GM20431 (cell line): Measurements from ENCODE around the gene PLCB4.

ENCODE experiments used
- in situ Hi-C: fragments of 300-500 bp; cut with MseI, MboI; formaldehyde crosslinking; loops from one replicate; pipeline ENCODE4 v1.15.0; 2020; ENCODE audit warnings: low sequenced_read_pairs; ENCODE audit not compliant: unreplicated experiment

PLCB4 gene

GRCh38 chr20:9093218-9093957 lies 24.5 kb downstream of the PLCB4 start:
- in situ Hi-C loops, result no loop called here

GRCh38 chr20:9099372-9099771 lies 30.5 kb downstream of the PLCB4 start:
- in situ Hi-C loops, result no loop called here

GRCh38 chr20:9100691-9101090 lies 31.8 kb downstream of the PLCB4 start:
- in situ Hi-C loops, result no loop called here

GRCh38 chr20:9102456-9102855 lies 33.6 kb downstream of the PLCB4 start:
- in situ Hi-C loops, result no loop called here

- in situ Hi-C loops, result no loop called here
These were observed 35.1 kb downstream of the PLCB4 start for GRCh38 chr20:9103955-9104354.

- in situ Hi-C loops, result no loop called here
These were observed 39.4 kb downstream of the PLCB4 start for GRCh38 chr20:9108260-9108659.

DNA sequence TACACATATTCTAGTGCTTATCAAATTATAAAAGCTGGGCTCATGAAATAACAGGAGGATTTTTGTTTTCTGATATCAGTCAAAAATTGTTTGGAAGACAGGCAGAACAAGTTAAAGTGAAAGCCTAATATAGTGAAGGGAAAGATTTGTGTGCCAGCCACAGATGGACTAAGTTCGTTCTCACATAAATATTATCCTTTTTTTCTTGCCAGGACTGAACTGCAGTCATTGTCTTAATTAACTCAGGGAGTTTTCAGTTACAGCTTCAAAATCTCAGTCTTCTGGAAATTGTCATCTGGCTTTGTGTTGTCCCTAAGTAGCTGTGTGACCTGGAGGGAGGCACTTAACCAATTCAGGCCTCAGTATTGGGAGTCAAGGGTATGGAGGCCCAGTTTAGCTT lies 40.7 kb downstream of the PLCB4 start:
- in situ Hi-C loops, result no loop called here

DNA sequence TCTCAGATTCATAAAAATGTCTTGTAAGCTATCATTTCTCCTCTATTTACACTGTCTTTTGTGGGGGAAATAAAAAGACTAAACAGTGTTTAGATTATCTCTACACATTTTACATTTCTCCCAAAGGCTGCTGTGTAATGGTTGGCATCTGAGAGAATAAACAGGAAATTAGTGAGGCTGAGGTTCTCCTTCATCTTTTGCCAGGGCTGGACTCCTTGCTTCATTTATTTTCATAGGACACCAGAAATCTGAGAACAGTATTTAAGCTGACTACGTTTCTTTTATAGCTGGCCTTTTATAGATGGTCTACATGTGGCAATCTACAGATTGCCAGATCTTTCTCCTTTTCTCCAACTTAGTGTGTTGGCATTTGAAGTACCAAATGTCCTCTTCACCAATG lies 41.5 kb downstream of the PLCB4 start:
- in situ Hi-C loops, result no loop called here

- in situ Hi-C loops, result no loop called here
These were observed 42.1 kb downstream of the PLCB4 start for GRCh38 chr20:9110916-9111432.

- in situ Hi-C loops, result no loop called here
These were observed 43.9 kb downstream of the PLCB4 start for GRCh38 chr20:9112541-9113515.

DNA sequence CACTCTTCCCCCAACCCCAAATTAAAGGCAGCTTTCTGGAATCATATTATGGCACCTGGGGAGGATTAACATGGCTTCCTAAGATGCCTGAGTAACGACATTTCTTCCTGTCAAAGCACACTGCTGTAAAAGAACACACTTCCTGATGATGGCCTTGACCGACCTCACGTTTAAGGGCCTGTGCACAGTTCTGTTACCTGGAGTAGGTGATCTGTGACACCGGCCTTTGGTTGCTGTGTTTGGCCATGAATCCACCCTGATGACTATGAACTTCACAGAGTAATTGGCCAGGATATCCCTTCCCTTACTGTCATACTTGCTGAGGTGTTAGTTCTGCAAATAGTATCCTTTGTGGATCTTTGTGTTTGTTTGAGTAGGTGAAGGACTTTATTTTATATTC lies 45.8 kb downstream of the PLCB4 start:
- in situ Hi-C loops, result no loop called here

GRCh38 chr20:9117548-9117947 lies 48.7 kb downstream of the PLCB4 start:
- in situ Hi-C loops, result no loop called here

GRCh38 chr20:9119776-9120175 lies 50.9 kb downstream of the PLCB4 start:
- in situ Hi-C loops, result no loop called here

DNA sequence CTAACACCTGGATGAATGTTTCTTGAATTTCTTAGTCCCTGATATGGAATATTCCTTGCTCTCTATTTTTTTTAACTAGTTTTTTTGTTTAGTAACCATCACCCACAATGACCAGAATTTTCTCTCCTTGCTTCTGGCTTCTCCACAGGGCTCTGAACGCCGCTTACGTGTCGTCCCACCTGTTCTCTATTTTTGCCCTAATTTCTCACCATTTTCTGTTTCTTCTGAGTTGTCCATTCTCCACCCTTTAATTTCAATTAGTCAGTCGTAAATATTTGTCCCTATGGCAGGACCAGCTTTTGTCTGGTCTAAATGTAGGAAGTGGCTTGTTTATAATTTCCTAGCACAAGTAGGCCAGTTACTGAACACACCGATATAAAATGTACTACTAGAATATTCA lies 52.3 kb downstream of the PLCB4 start:
- in situ Hi-C loops, result no loop called here

DNA sequence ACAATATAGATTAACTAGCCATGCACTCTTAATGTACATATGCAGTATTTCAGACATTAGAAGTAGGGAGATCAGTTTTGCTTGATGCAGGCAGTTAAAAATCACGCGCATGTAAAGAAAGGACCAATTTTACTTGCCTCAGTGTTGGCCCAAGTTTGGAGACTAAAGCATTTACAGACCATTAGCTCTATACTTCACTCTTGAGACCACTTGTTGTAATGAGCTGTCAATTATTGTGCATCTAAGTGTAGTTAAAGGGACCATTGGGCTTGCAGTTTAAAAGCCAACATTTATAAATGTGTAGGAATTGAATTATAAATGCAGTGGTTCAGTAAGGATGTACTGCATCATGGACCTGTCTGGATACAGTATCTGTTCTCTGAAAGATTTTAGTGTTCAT lies 53.7 kb downstream of the PLCB4 start:
- in situ Hi-C loops, result no loop called here

- in situ Hi-C loops, result no loop called here
These were observed 57.6 kb downstream of the PLCB4 start for GRCh38 chr20:9126527-9126926.

GRCh38 chr20:9128568-9128967 lies 59.7 kb downstream of the PLCB4 start:
- in situ Hi-C loops, result no loop called here

DNA sequence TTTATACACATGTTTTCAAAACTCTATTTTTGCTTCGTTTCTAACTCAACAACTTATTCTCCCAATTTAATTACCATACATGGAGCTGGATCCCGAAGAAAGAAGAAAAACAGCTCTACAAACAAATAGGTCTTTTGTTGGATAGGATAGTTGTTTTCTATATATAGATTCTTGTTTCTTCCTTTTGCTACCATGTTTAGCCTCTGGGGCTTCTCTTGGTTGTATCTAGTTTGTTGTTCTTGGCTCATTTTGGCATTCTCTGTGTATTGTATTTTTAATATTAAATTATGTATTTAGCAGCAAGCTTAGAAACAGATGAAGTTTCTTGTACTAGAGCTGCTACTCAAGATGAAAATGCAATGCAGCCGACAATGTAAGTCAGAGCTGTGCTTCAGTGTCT lies 60.9 kb downstream of the PLCB4 start:
- in situ Hi-C loops, result no loop called here

DNA sequence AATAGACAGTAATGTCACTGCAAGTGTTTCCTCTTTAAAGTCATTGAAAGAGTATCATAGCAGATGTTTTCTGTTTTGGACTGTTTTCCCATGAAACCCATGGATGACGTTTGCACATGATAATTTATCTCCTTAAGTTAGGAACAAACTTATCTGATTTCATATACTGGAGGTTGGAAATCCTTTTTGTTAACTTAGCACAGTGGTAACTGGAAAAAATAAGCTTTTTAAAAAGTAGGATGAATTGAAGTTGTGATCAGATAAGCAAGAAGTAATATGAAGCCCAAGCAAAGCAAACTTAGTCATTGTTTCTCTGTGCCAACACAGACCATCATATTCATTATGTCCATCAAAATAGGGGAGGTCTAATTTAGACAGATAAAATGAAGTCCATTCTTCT lies 61.6 kb downstream of the PLCB4 start:
- in situ Hi-C loops, result no loop called here

GRCh38 chr20:9131841-9132240 lies 63.0 kb downstream of the PLCB4 start:
- in situ Hi-C loops, result no loop called here

DNA sequence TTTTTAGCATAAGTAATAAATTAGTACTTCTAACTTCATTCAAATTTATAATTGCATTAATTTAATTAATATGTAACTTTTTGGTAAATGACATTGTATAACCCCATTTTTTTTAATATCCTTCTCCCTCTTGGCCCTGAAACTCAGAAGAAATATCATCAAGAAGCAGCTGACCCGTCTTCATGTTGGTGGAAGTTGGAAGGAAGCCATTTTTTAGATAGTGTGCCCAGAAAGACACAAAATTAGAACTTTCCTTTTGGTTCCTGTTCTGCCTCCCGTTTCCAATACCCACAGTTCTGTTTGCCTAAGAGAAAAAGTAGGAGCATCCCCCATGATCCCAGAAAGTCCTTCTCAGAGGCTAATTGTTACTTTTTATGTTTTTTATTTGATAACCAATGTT lies 65.5 kb downstream of the PLCB4 start:
- in situ Hi-C loops, result no loop called here
